Ramos (cell line): ENCODE results near the gene ELAC1.
"Not testable (repeated sequence)": the region's sequence is repeated elsewhere in the genome, so short reads cannot be mapped to it uniquely, and the experiment has no call there.

Experiments
- in situ Hi-C: fragments of 300-500 bp; cut with MboI; formaldehyde crosslinking; loops from one replicate; pipeline ENCODE4 v1.14.3; 2022; ENCODE audit warnings: low sequenced_read_pairs; ENCODE audit not compliant: unreplicated experiment

Gene ELAC1

DNA sequence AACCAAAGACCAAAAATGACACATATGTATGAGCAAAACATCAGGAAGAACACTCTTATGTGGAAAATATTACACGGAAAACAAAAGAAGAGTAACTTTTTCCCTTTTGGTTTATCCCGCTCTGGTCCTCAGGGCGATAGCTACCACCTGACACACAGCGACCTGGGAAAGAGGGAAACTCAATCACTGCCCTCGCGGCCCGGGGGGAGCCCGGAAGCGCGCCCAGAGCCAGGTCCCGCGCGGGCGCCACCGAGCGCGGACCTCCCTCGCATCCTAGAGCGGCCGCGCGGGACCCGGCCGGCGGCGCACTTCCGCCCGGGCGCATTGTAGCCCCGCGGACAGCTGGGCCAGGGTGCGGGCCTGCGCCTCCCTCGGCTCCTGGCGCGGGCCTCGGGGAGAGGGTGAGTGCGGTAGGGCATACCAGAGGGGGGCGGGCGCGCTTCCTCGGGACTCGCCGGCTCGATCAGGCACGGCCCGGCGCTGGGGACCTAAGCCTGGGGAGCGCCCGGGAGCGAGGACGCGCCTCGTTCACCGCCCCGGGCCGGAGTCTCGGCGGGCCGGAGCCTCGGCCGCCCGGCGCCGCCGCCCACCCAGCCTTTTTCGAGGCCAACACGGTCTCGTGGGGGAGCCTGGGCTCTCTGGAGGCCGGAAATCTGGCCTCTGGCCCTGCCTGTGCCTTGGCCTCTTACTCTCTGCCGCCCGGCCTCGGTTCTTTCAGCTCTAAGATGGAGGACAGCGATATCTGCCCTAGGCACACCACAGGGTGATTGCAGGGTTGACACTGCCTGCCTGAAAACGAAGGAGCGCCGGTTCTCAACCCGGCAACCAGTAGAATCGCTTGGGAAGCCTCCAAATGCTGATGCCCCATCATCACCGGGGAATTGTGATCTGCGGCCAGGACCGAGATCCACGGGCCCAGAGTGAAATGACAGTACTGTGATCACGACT lies at the start of gene ELAC1:
TSS of gene ELAC1 (plus strand) at position 327 of the 948 bp plus-strand sequence. CDS start 6,365 bp downstream, outside the sequence.
- in situ Hi-C loops = no loop called here

GRCh38 chr18:50918153-50918552 lies 49.7 kb upstream of the ELAC1 start:
- in situ Hi-C loops = no loop called here

- in situ Hi-C loops = no loop called here
These were observed 43.5 kb upstream of the ELAC1 start for GRCh38 chr18:50924372-50924771.

DNA sequence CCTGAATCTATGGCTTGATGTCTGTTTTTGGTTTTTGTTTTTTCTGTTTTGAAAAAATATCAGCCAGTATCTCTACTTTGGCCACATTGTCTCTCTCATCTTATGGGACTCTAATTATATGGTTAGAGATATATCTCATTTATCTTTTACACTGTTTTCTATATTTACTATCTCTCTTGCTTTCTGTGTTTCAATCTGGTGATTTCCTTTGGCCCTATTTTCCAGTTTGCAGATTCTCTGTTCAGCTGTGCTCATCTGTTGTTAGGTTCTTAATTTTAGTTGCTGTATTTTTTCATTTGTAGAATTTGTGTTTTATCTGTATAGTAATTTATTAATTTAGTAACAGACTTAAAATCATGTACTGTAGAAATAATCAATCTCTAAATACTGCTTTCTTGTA lies 41.3 kb upstream of the ELAC1 start:
- in situ Hi-C loops = no loop called here

DNA sequence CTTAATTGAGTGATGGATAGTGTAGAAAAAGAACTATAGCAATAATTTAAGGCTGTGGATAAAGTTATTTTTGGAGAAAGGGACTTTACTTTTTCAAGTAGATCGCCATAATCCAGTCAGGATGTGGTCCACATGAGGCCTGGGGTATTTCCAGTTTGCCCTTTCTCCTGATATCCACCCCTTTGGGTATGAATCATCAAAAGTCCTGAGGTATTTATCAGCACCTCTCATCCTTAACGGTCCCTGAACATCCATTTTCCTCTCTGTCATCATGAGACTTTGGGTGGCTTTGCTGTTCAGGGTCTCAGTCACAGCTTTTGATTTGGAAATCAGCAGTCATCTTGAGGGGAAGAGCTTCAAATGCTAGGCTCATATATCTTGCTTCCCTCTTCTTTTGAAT lies 39.3 kb upstream of the ELAC1 start:
- in situ Hi-C loops = no loop called here

- in situ Hi-C loops = no loop called here
These were observed 34.2 kb upstream of the ELAC1 start for GRCh38 chr18:50933684-50934083.

DNA sequence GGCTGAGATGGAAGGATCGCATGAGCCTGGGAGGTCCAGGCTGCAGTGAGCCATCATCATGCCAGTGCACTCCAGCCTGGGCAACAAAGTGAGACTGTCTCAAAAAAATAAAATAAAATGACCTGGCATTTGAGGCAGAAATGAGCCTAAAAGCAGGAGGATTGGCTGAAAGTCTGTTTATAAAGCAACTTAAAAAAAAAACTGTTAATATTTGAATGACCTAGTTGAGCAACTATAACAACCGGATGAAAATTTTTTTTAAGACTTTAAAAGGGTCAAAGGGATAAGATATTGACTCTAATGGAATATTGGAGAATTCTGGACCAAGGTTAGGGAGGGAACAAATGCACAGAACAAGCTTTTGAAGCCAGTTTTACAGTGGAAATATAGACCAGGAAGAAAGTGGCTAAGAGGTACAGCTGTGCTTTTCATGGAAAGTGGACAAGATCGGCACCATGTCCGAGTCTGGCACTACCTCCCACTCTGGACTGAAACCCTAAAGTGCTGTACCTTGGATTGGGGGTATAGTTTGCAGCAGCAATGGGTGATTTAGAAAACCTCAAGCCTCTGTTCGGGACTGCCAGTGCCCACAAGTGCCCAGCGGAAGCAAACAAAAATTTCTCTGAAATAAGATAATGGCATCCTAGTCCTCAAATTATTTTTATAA lies 33.2 kb upstream of the ELAC1 start:
- in situ Hi-C loops = no loop called here

GRCh38 chr18:50935493-50936191 lies 32.2 kb upstream of the ELAC1 start:
- in situ Hi-C loops = no loop called here

GRCh38 chr18:50937183-50937582 lies 30.7 kb upstream of the ELAC1 start:
- in situ Hi-C loops = no loop called here

- in situ Hi-C loops = no loop called here
These were observed 28.9 kb upstream of the ELAC1 start for GRCh38 chr18:50938912-50939311.

DNA sequence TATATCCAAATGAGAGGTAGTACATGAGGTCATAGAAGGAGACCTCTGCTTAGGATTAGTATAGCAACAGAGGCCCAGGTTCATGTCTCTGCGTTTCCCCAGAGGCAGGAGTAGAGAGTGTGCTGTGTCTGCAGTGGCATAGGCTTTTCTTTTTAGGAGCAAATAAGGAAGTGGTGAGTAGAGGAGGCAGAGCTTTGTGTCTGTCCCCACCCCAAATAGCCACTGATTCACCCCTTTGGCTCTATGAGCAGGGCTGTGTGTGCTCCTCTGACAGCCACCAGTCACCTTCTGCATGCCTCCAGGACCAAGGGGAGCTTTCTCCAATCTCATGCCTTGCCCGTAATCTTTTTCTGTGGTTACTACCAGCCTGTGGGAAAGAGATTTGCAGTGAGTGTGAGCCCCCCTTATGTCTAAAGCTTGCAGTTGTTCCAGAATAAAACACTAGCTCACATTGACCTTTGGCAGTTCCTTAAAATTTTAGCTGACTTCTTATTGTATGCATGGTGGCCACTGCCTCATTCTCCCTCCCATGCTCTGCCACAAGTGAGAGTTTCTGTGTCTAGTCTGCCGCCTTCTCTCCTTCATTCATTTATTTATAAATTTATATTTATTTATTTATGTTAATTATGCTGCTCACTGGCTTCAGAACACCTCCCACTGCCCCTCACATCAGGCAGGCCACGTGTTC lies 23.5 kb upstream of the ELAC1 start:
- in situ Hi-C loops = no loop called here

GRCh38 chr18:50945918-50946317 lies 21.9 kb upstream of the ELAC1 start:
- in situ Hi-C loops = not testable (repeated sequence)

DNA sequence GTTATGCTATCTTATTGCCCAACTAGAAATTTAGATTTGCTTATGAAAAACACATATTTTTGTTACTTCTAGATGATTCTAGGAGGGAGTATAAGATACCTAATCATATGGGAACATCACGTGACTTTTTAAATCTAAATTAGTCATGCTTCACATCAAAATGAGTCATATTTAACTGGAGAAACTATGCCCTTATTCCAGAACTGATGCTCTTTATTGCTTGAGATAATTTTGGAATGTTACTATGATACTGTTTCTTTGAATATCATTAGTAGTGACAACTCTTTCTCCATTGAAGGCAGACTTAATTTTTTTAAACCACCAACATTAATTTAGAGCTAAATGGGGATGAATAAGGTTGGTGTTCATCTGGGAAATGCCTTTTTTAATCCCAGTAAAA lies 19.9 kb upstream of the ELAC1 start:
- in situ Hi-C loops = no loop called here

DNA sequence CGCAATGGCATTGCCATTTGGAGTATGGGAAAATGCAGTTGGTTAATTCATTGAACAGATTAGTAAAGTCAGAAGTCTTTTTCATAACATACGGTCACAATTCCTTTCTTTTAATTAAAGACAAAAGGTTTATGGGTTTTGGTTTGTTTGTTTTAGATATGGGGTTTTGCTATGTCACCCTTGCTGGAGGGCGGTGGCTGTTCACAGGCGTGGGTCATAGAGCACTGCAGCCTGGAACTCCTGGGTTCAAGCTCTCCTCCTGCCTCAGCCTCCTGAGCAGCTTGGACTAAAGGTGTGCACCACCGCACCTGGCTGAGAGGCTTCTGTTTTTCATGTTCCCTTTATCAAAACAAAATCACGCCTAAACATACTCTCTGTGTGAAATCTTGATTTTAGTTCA lies 18.7 kb upstream of the ELAC1 start:
- in situ Hi-C loops = no loop called here

GRCh38 chr18:50950626-50951025 lies 17.2 kb upstream of the ELAC1 start:
- in situ Hi-C loops = no loop called here

- in situ Hi-C loops = no loop called here
These were observed 14.0 kb upstream of the ELAC1 start for GRCh38 chr18:50953822-50954221.

DNA sequence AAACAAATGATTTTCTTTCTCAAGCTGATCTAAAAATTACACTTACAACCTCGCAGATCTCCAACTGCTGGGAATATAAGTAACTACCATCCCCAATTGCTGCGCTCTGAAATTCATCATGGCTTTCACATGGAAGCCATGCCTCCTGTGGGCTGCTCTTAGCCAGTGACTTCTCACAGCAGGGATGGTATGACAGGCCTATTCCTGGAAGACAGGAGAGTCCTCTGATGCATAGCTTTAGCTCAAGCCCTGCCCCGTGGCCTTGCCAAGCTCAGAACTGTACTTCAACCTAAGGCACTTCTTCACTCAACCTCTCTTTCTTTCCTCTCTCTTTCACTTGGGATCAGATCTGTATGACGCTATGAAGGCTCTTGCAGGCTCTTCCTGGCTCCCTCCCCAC lies 12.6 kb upstream of the ELAC1 start:
- in situ Hi-C loops = no loop called here

DNA sequence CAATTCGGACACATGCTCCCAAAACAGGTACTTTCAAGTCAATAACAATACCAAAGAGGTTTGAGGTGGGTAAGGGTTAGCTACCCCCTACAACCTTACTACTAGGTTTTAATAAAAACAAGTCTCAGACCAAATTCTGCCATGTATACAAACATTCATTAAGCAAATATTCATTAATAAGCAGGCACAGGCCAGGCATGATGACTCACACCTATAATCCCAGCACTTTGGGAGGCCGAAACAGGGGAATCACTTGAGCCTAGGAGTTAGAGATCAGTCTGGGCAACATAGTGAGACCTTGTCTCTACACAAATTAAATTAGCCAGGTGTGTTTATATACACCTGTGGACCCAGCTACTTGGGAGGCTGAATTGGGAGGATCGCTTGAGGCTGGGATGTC lies 11.7 kb upstream of the ELAC1 start:
- in situ Hi-C loops = no loop called here

- in situ Hi-C loops = no loop called here
These were observed 5.9 kb upstream of the ELAC1 start for GRCh38 chr18:50961974-50962373.

GRCh38 chr18:50969448-50969847 lies 1.6 kb downstream of the ELAC1 start:
- in situ Hi-C loops = no loop called here
